HTR-8/SVneo (cell line): ENCODE data around the gene C2orf66.
A peak's percentile ranks its signal among the peaks of the same experiment; 100 is the strongest.

Source experiments
- DNase-seq: peaks from one replicate; pipeline ENCODE4 v3.0.0; 2011; ENCODE audit warnings: low spot score, mixed read lengths; ENCODE audit not compliant: insufficient read length
- FAIRE-seq: peaks from 2 replicates; lab custom pipeline; 2011; peaks lifted over from hg19 to GRCh38; lab: Jason Lieb, UNC

Gene C2orf66

GRCh38 chr2:196809260-196809659 lies at the start of gene C2orf66:
TSS of gene C2orf66 (minus strand) at chr2:196809355. CDS start at chr2:196809336, 19 bp downstream.
- FAIRE-seq, result no peak

GRCh38 chr2:196854629-196855028 lies 45.5 kb upstream of the C2orf66 start:
- no peak for FAIRE-seq
- DNase-seq, result no peak

More at GRCh38 chr2:196809260-196809659, at the start of gene C2orf66:
- no peak for DNase-seq

- DNase-seq (no peak), FAIRE-seq (no peak)
Observed at GRCh38 chr2:196853301-196854087, 44.3 kb upstream of the C2orf66 start.

- DNase-seq (no peak), FAIRE-seq (no peak)
Observed at GRCh38 chr2:196851088-196851487, 41.9 kb upstream of the C2orf66 start.

- DNase-seq, result peak; percentile 34
Observed at GRCh38 chr2:196849895-196850294, 40.7 kb upstream of the C2orf66 start.

GRCh38 chr2:196846295-196846694 lies 37.1 kb upstream of the C2orf66 start:
- FAIRE-seq (no peak), DNase-seq (no peak)

More at GRCh38 chr2:196849895-196850294, 40.7 kb upstream of the C2orf66 start:
- no peak for FAIRE-seq

- DNase-seq, result no peak
- FAIRE-seq, result no peak
Observed at GRCh38 chr2:196845371-196845770, 36.2 kb upstream of the C2orf66 start.

- FAIRE-seq (no peak), DNase-seq (no peak)
Observed at GRCh38 chr2:196840171-196840570, 31.0 kb upstream of the C2orf66 start.

- FAIRE-seq (no peak), DNase-seq (no peak)
Observed at GRCh38 chr2:196839574-196839973, 30.4 kb upstream of the C2orf66 start.

- FAIRE-seq (no peak), DNase-seq (no peak)
Observed at GRCh38 chr2:196836440-196836839, 27.3 kb upstream of the C2orf66 start.

GRCh38 chr2:196830701-196831100 lies 21.5 kb upstream of the C2orf66 start:
- no peak for DNase-seq
- no peak for FAIRE-seq

- FAIRE-seq, result no peak
Observed at GRCh38 chr2:196827356-196827755, 18.2 kb upstream of the C2orf66 start.

GRCh38 chr2:196823750-196824522 lies 14.8 kb upstream of the C2orf66 start:
- FAIRE-seq (peak; percentile 4), DNase-seq (peak; percentile 50)

More at GRCh38 chr2:196827356-196827755, 18.2 kb upstream of the C2orf66 start:
- DNase-seq, result no peak

- no peak for FAIRE-seq
- no peak for DNase-seq
Observed at GRCh38 chr2:196821195-196821594, 12.0 kb upstream of the C2orf66 start.

GRCh38 chr2:196808083-196808665 lies 981 bp downstream of the C2orf66 start:
- no peak for DNase-seq
- no peak for FAIRE-seq

GRCh38 chr2:196804381-196804780 lies 4.8 kb downstream of the C2orf66 start:
- DNase-seq, result no peak
- no peak for FAIRE-seq

GRCh38 chr2:196802401-196802800 lies 6.8 kb downstream of the C2orf66 start:
- FAIRE-seq, result no peak
- DNase-seq, result no peak

- FAIRE-seq (no peak), DNase-seq (no peak)
Observed at GRCh38 chr2:196801674-196802261, 7.4 kb downstream of the C2orf66 start.

GRCh38 chr2:196798980-196799379 lies 10.2 kb downstream of the C2orf66 start:
- FAIRE-seq, result no peak

GRCh38 chr2:196792865-196793264 lies 16.3 kb downstream of the C2orf66 start:
- DNase-seq, result no peak
- FAIRE-seq, result no peak

More at GRCh38 chr2:196798980-196799379, 10.2 kb downstream of the C2orf66 start:
- DNase-seq, result no peak
